HS-27A (cell line): ENCODE results near the gene AGBL4.

Source experiments
- DNase-seq: peaks from one replicate; pipeline ENCODE4 v3.0.0-alpha.2; 2012; ENCODE audit warnings: low read depth, missing footprints

AGBL4 gene

GRCh38 chr1:48940962-48941732, 1082.6 kb downstream of the AGBL4 start:
- no peak for DNase-seq

- DNase-seq: no peak
Measured at GRCh38 chr1:48940354-48940753, 1083.4 kb downstream of the AGBL4 start.

- DNase-seq: no peak
Measured at GRCh38 chr1:48939828-48940227, 1083.9 kb downstream of the AGBL4 start.

- DNase-seq: no peak
Measured at GRCh38 chr1:48939042-48939441, 1084.7 kb downstream of the AGBL4 start.

DNA sequence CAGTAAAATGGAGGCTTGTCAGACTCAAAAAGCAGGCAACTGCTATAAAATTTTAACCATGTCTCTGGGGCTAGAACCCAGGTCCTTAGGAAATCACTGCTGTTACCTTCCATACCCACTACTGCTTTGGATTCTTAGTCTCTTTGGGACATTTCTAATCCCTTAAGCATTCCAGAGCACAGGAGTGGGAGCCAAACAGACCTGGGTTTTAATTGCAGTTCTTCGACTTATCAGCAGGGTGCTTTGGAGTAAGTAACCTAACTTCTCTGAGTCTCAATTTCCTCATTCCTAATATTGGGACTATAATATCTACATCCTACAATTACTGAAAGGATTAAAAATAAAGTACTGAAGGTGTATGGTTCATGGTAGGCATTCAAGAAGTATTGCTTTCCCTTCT, 1086.0 kb downstream of the AGBL4 start:
- DNase-seq: no peak

DNA sequence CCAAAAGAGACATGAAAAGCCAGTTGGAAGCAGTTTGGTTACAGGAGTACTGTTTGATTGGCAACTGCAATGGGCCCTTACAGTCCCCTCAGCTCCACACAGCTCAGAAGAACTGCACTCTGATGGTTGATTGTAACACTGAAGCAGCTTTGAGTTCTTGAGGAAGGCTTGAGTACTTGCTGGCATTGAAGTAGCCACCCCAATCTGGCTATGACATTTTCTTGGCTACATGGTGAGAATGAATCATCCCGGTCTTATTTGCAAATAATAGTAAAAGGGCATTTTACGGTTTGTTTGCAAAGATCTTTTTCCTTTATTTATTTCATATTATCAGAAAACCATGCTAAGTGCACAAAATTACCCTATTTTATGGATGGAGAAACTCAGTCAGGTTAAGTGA, 1087.3 kb downstream of the AGBL4 start:
- DNase-seq: no peak

DNA sequence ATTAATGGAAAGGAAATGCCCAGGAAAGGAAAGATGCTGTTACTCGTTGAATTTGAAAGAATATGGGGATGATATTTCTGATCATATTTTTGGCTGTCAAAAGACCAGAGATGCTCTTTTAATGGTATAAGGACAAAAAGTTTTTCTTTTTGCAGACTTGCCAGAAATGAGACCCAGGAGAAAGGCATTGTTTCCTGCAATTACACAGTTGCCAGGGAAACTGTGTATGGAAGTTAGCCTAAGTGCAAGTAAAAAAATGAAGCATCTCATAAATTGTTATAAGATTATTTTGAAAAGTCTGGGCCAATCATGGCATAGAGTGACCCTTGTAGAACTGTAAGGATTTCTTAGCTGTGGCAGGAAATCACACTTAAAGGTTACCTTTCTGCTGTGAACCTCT, 1091.4 kb downstream of the AGBL4 start:
- no peak for DNase-seq

DNA sequence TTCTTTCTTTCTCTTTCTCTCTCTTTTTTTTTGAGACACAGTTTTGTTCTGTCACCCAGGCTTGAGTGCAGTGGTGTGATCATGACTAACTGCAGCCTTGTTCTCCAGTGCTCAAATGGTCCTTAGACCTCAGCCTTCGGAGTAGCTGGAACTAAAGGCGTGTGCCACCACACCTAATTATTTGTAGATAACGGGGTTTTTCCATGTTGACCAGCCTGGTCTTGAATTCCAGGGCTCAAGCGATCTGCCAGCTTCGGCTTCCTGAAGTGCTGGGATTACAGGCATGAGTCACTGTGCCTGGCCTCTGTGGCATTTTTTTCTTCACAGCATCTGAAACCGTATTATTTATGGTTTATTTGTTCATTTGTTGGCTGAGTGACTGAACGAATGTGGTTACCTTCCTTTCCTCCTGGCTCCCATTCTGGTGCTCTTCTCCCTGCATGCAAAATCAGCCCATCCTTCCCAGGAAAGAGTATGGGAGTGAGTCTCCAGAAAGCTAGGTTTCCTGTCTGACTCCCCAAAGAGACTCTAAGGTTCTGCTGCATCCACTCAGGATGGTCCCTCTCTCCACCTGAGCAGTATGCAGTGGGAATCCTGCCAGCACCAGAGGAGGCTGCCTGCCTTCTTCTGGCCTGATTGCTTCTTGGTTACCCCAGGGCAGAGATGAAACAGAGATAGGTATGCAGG, 1092.1 kb downstream of the AGBL4 start:
- DNase-seq: no peak

DNA sequence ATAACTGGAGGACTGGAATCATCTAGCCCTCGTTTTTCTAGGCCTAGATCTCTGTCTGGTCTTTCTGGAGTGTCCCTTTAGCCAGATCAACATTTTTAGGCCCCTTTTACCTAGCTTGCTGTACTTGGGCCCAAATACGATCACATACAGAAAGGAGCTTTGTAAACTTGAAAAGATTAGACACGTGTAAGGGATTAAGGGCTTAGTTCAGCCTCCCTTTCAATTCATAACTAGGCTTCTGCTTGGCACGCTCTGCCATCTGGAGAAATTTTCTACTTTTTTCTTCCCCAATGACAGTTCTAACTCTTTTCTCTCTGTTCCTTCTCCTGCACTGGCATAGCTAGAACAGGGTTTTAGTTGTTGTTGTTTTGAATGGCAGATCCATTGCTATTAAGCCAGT, 1093.7 kb downstream of the AGBL4 start:
- no peak for DNase-seq

DNA sequence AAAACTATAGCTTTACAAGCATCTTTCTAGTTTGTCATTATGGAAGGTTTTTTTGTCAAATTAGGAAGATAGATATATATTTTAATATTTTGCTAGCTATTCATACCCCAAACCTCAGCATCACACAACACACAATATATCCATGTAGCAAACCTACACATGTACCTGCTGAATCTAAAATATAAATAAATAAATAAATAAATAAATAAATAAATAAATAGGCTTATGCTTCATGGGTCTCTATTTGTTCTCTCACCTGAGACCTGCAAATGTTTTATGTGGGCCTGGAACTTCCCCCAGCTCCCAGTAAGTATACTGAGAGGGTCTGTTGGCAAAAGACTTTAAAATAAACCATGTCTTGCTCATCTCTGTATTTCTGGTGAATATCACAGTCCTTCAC, 1099.7 kb downstream of the AGBL4 start:
- no peak for DNase-seq

DNA sequence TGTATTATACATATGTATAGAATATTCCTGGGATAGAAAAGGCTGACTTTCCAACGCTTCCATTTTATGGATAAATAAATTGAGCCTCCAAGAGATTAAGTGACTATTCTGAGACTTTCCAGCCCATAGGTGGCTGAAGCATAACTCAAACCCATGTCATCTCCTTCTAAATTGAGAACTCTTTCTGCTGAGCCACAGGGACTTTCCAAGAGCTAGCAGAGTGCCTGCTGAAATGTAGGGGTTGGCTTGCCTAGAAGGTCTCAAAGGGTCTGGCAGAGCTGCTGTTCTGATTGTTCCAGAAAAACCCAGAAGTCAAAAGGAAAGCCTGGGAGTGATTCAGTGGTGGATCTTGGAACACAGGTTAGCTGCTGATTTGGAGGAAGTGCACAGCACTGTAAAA, 1100.6 kb downstream of the AGBL4 start:
- DNase-seq: no peak

GRCh38 chr1:48920851-48921250, 1102.9 kb downstream of the AGBL4 start:
- DNase-seq: no peak

- DNase-seq: no peak
Measured at GRCh38 chr1:48917901-48918603, 1105.7 kb downstream of the AGBL4 start.

DNA sequence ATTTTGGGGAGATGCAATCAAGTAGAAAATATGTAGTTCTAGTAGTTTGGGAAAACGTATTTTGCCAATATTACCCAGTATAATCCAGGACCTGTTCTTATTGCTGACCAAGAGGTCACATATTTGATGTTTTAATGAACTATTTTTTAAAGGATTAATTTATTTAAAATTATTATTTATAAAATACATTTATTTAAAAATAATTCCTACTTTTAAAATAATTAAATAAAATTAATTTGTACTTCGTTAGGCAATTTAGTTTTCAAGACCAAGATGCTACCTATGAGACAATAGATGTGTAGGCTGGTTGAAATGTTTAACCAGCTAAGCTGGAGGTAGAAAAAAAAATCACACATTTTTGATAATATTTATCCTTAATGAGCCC, 1106.7 kb downstream of the AGBL4 start:
- no peak for DNase-seq

GRCh38 chr1:48916130-48917069, 1107.4 kb downstream of the AGBL4 start:
- no peak for DNase-seq

DNA sequence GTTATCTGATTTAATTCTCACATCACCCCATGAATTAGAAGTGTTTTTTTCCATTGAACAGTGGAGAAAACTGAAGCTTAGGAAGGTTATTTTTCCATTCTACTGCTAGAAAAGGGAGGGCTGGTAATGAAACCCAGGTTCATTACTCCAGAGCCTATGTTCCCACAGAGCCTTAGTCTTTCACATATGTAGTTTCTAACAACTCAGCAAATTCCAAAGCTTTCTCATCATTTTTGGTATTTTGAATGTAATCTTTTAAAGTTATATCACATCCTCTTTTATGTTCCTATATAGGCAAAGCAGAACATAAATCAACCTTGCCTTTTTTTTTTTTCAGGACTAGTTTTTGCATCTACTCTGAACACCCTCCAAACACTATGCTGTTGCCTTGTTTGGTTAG, 1115.1 kb downstream of the AGBL4 start:
- no peak for DNase-seq

- no peak for DNase-seq
Measured at GRCh38 chr1:48906729-48907128, 1117.0 kb downstream of the AGBL4 start.

DNA sequence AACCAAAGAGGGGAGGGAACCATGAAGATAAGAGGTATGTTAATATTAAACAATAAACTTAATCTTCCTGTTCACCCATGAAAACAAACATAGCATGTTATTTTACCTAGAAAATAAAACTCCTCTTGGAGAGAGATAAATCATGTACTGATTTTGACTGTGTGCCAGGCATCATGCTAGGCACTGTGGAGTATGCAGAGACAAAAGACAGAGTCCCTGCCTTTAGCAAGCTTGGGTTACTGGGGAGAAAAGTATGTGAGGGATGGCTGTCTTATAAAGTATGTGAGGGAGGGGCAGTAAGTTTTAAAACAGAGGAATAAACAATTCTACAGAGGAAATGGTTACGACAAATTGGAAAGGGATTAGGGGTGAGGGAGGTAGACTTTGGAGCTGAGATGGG, 1117.6 kb downstream of the AGBL4 start:
- no peak for DNase-seq

- no peak for DNase-seq
Measured at GRCh38 chr1:48903291-48903690, 1120.5 kb downstream of the AGBL4 start.

GRCh38 chr1:48898894-48899293, 1124.9 kb downstream of the AGBL4 start:
- DNase-seq: no peak

GRCh38 chr1:48889615-48890014, 1134.1 kb downstream of the AGBL4 start:
- DNase-seq: no peak

- DNase-seq: no peak
Measured at GRCh38 chr1:48889082-48889481, 1134.7 kb downstream of the AGBL4 start.
